ENCODE measurements around the gene TREM1. TPM values are rescaled to one million over a fixed set of nuclear protein-coding genes. Genes with fewer than 3 reads are reported as not detected.

The TREM1 gene
- total RNA-seq, 4 donors from 2014 or later, result 0.59 to 2.3 (median 1.0) TPM

GRCh38 chr6:41257369-41258195, 28.9 kb downstream of the TREM1 start:
- 54 to 65% methylated on average over 2 of the region's 2 CpGs for WGBS, 2 donors
- Histone ChIP-seq H3K4me3 (no peak overlapping the region), H3K9me3 (peaks cover 0 to 14% (median 0%) of the 10 kb centered on the region in 3 donors), H3K36me3 (no peaks in the 10 kb centered on the region), H3K27me3 (peaks cover 0 to 9% (median 0%) of the 10 kb centered on the region in 4 donors), H3K4me1 (no peaks in the 10 kb centered on the region), H3K27ac (no peak overlapping the region)
- no peak for DNase-seq
- intact Hi-C loops (cut with DNase I), result no loop called here
- TF ChIP-seq CTCF (IDR thresholded peaks at IDR 0.05) (no peak), POLR2A (IDR thresholded peaks at IDR 0.05) (no peak)

- no peaks in the 10 kb centered on the region for H3K4me1 ChIP-seq
- H3K9me3 ChIP-seq, result peaks cover 0 to 6% (median 0%) of the 10 kb centered on the region in 3 donors
- WGBS, 2 donors, result 100% methylated on average over 1 of the region's 1 CpG; no CpG with 5 or more reads in 1 of the 2 donors
- H3K27ac ChIP-seq, result no peak overlapping the region
- H3K36me3 ChIP-seq, result no peaks in the 10 kb centered on the region
- no peak for TF ChIP-seq CTCF (IDR thresholded peaks at IDR 0.05)
- no peak for TF ChIP-seq POLR2A (IDR thresholded peaks at IDR 0.05)
- H3K4me3 ChIP-seq, result no peak overlapping the region
- intact Hi-C loops (cut with DNase I), result no loop called here
- DNase-seq, result no peak
- H3K27me3 ChIP-seq, result peaks cover 0 to 21% (median 0%) of the 10 kb centered on the region in 4 donors
These were observed 30.1 kb downstream of the TREM1 start for GRCh38 chr6:41256383-41256782.

DNA sequence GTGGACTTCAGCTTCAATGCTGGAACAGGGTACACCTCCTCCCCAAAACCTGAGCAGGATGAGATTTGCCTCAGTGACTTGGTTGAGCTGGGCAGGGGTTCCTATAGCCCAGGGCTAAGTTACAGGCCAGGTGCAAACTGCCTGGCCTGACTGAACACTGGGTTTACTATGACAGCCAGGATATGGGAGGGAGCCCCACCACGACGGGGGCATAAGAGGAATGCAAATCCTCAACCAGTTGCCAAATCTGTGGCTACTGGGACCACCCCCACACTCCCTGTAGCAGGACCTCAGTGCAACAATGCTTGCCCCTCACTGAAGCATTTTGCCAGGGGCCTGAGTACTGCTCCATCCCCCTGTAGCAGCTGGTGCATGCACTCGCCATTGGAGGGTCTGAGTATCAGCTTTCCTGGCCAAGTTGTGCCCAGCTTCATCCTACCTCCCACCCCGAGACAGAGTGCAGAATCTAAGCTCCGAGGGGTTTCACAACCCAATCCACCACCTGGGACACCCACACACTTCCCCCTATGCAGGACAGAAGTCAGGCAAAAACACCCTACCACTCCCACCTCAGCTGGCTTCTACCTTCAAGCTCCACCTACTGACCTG, 30.7 kb downstream of the TREM1 start:
- Histone ChIP-seq H3K27me3 (peaks cover 0 to 27% (median 0%) of the 10 kb centered on the region in 4 donors), H3K27ac (no peak overlapping the region), H3K4me1 (no peaks in the 10 kb centered on the region), H3K9me3 (no peaks in the 10 kb centered on the region), H3K36me3 (no peaks in the 10 kb centered on the region), H3K4me3 (no peak overlapping the region)
- 50% methylated on average over 1 of the region's 5 CpGs; no CpG with 5 or more reads in 1 of the 2 donors for WGBS, 2 donors
- DNase-seq, result no peak
- intact Hi-C loops (cut with DNase I), result no loop called here
- TF ChIP-seq CTCF (IDR thresholded peaks at IDR 0.05) (no peak), POLR2A (IDR thresholded peaks at IDR 0.05) (no peak)

DNA sequence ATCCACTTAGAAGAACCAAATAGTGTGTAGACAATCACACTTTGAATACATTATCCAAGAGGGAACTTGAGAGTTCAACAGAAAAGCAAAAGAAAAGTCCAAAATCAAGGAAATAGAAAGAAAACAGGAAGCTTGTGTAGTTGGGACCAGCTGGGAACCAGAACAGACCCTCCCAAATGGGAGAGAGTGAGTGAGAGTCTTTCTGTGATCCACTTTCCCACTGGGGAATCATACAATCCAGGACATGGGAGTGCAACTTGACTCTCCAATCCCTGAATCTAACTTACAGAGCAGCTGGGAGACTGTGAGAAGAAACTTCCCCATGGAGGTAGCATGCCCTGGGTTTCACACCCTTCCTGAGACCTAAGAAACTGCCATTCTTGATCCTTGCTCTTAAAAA, 31.4 kb downstream of the TREM1 start:
- intact Hi-C loops (cut with DNase I), result no loop called here
- Histone ChIP-seq H3K4me1 (no peaks in the 10 kb centered on the region), H3K27ac (no peak overlapping the region), H3K36me3 (no peaks in the 10 kb centered on the region), H3K27me3 (peaks cover 0 to 27% (median 0%) of the 10 kb centered on the region in 4 donors), H3K4me3 (no peak overlapping the region), H3K9me3 (no peaks in the 10 kb centered on the region)
- DNase-seq, result no peak
- TF ChIP-seq POLR2A (IDR thresholded peaks at IDR 0.05), result no peak
- no peak for TF ChIP-seq CTCF (IDR thresholded peaks at IDR 0.05)

All from esophagus squamous epithelium (tissue), 5 donors.